Right lobe of liver (tissue), 6 donors: ENCODE results near the gene ASAP2. TPM values are rescaled to one million over a fixed set of nuclear protein-coding genes. Genes with fewer than 3 reads are reported as not detected.

Source experiments
- ATAC-seq, 4 donors: fragments of 200-7000 bp; cut with Tn5 transposase; one replicate each; pipeline ENCODE4 v1.9.1; 2020; ENCODE audit warnings: mild to moderate bottlenecking in 4 of 4, moderate library complexity in 4 of 4
- DNase-seq, 3 donors: peaks; one replicate each; pipeline ENCODE4 v3.0.0-alpha.2; 2020
- H3K27ac ChIP-seq, 3 donors: fragments of 200-600 bp; one replicate each; pipeline ENCODE4 v1.8.0; 2022
- H3K27me3 ChIP-seq, 2 donors: fragments of 200-600 bp; one replicate each; pipeline ENCODE4 v1.8.0; 2022
- H3K36me3 ChIP-seq, 4 donors: fragments of 200-600 bp; sonication (generic) in 1 of 4; one replicate each; pipeline versions ENCODE4 v1.5.1 to v1.8.0; 2017 to 2022; ENCODE audit warnings: control low read depth in 1 of 4
- H3K4me1 ChIP-seq, 4 donors: fragments of 200-600 bp; sonication (generic) in 1 of 4; one replicate each; pipeline versions ENCODE4 v1.5.1 to v1.8.0; 2017 to 2022; ENCODE audit warnings: control low read depth in 1 of 4
- H3K4me3 ChIP-seq, 3 donors: fragments of 200-600 bp; one replicate each; pipeline ENCODE4 v1.8.0; 2022
- H3K9me3 ChIP-seq, 4 donors: fragments of 200-600 bp; sonication (generic) in 1 of 4; one replicate each; pipeline versions ENCODE4 v1.5.1 to v1.8.0; 2017 to 2022; ENCODE audit warnings: control low read depth in 1 of 4
- CTCF ChIP-seq, 4 donors: fragments of 200-600 bp in 3 of 4; fragments of 450-650 bp in 1 of 4; IDR thresholded peaks; one replicate each; pipeline versions ENCODE4 v1.5.1 to v1.8.0; 2016 to 2022; ENCODE audit warnings: antibody characterized with exemption in 4 of 4, mild to moderate bottlenecking in 2 of 4
- POLR2A ChIP-seq: fragments of 450-650 bp; IDR thresholded peaks from one replicate; pipeline ENCODE4 v1.6.1; 2017; ENCODE audit warnings: antibody characterized with exemption, mild to moderate bottlenecking
- WGBS: methylation state at CpG from one replicate; pipeline ENCODE4 v1.1.6; 2018; ENCODE audit warnings: low coverage, low lambda C conversion rate; ENCODE audit not compliant: insufficient coverage; ENCODE audit errors: missing lambda C conversion rate; 5-methylcytosine and 5-hydroxymethylcytosine counted together
- intact Hi-C, 2 donors: fragments of 100-400 bp; cut with DNase I; formaldehyde crosslinking; loops; one replicate each; pipeline versions ENCODE4 v1.11.2 to v1.14.1; 2022
- total RNA-seq, 6 experiments: library from RNA; depleted of rRNA in 2 of 6; stranded (reverse); fragments of >200 nt in 2 of 6; fragmentation: NEBNext Ultra II Directional in 3 of 6; extraction: Animal tissue kit (Norgen Biotek cat#: 25700) in 3 of 6; gene quantifications; one replicate each; pipeline versions ENCODE4 v1.1.0 to v1.2.4, GENCODE V29; 2016 to 2023
- donor health status: DM: no; HTN: yes; CAD: no.
- donor health status: DM: no; HTN: no; CAD: no.
- donor health status: DM: no; HTN: no; CAD: no.
- donor health status: DM: no; HTN: yes; CAD: no.
- donor health status: DM: no; HTN: yes; CAD: no.

ASAP2 gene
- total RNA-seq, 6 experiments from 2014 or later: 2.4 to 5.2 (median 3.9) TPM

- Histone ChIP-seq H3K27me3 (no peaks in the 10 kb centered on the region), H3K4me3 (no peak overlapping the region), H3K4me1 (peaks cover 0 to 10% (median 0%) of the 10 kb centered on the region in 4 donors), H3K27ac (no peak overlapping the region), H3K9me3 (no peaks in the 10 kb centered on the region), H3K36me3 (no peaks in the 10 kb centered on the region)
- WGBS: 57% methylated on average over 1 of the region's 12 CpGs
- TF ChIP-seq CTCF (IDR thresholded peaks at IDR 0.05) (no peak), POLR2A (no peak)
- ATAC-seq (peak in 3 of 4 donors; percentile 28 to 62 (median 37)), DNase-seq (no peak)
- intact Hi-C loops: no loop called here
Measured at GRCh38 chr2:9311488-9311887, 104.9 kb downstream of the ASAP2 start.

GRCh38 chr2:9312591-9312990 is 106.0 kb downstream of the ASAP2 start:
- Histone ChIP-seq H3K4me3 (no peak overlapping the region), H3K27me3 (no peaks in the 10 kb centered on the region), H3K36me3 (no peaks in the 10 kb centered on the region), H3K27ac (no peak overlapping the region), H3K9me3 (no peaks in the 10 kb centered on the region), H3K4me1 (peaks cover 0 to 10% (median 0%) of the 10 kb centered on the region in 4 donors)
- 92% methylated on average over 6 of the region's 6 CpGs for WGBS
- intact Hi-C loops: no loop called here
- TF ChIP-seq POLR2A (no peak), CTCF (IDR thresholded peaks at IDR 0.05) (no peak)
- DNase-seq (no peak), ATAC-seq (no peak)

- H3K27me3 ChIP-seq: no peaks in the 10 kb centered on the region
- H3K4me1 ChIP-seq: peaks cover 0 to 10% (median 0%) of the 10 kb centered on the region in 4 donors
- intact Hi-C loops: no loop called here
- 95% methylated on average over 9 of the region's 9 CpGs for WGBS
- no peaks in the 10 kb centered on the region for H3K36me3 ChIP-seq
- H3K27ac ChIP-seq: no peak overlapping the region
- ATAC-seq: no peak
- DNase-seq: no peak
- H3K9me3 ChIP-seq: no peaks in the 10 kb centered on the region
- no peak for TF ChIP-seq POLR2A
- no peak for TF ChIP-seq CTCF (IDR thresholded peaks at IDR 0.05)
- H3K4me3 ChIP-seq: no peak overlapping the region
Measured at GRCh38 chr2:9313443-9313842, 106.8 kb downstream of the ASAP2 start.

- ATAC-seq: no peak
- WGBS: 98% methylated on average over 8 of the region's 16 CpGs
- TF ChIP-seq POLR2A (no peak), CTCF (IDR thresholded peaks at IDR 0.05) (no peak)
Measured at GRCh38 chr2:9315280-9315847, 108.8 kb downstream of the ASAP2 start.

More at GRCh38 chr2:9315280-9315847, 108.8 kb downstream of the ASAP2 start:
- peaks cover 0 to 6% (median 0%) of the 10 kb centered on the region in 4 donors for H3K4me1 ChIP-seq
- no peak overlapping the region for H3K4me3 ChIP-seq
- intact Hi-C loops: no loop called here
- no peak for DNase-seq
- H3K27ac ChIP-seq: no peak overlapping the region
- H3K27me3 ChIP-seq: no peaks in the 10 kb centered on the region
- H3K9me3 ChIP-seq: no peaks in the 10 kb centered on the region
- no peaks in the 10 kb centered on the region for H3K36me3 ChIP-seq
